Esophagus muscularis mucosa (tissue), 4 donors: ENCODE results near the gene ZNF384.

Experiments
- CTCF ChIP-seq, 3 experiments: fragments of 200-600 bp in 2 of 3; fragments of 450-650 bp in 1 of 3; sonication (generic) in 2 of 3; IDR thresholded peaks; one replicate each; pipeline ENCODE4 v1.5.1; 2017 to 2019; ENCODE audit warnings: antibody characterized with exemption in 3 of 3, mild to moderate bottlenecking in 2 of 3, moderate library complexity in 1 of 3
- EP300 ChIP-seq: sonication (generic); formaldehyde crosslinking; IDR thresholded peaks from one replicate; pipeline ENCODE4 v1.6.1; 2017; ENCODE audit warnings: antibody characterized with exemption
- POLR2A ChIP-seq: fragments of 450-650 bp; IDR thresholded peaks from one replicate; pipeline ENCODE4 v1.6.1; 2017; ENCODE audit warnings: antibody characterized with exemption, moderate library complexity, mild to moderate bottlenecking, low read depth
- POLR2AphosphoS5 ChIP-seq, 2 donors: sonication (generic); formaldehyde crosslinking; IDR thresholded peaks; one replicate each; pipeline ENCODE4 v1.6.1; 2017; ENCODE audit warnings: antibody characterized with exemption in 2 of 2

GRCh38 chr12:6685814-6686213 lies 3.4 kb downstream of the ZNF384 start:
- no peak for TF ChIP-seq CTCF (IDR thresholded peaks at IDR 0.05)
- TF ChIP-seq POLR2A = no peak
- TF ChIP-seq POLR2AphosphoS5 (IDR thresholded peaks at IDR 0.05) = no peak
- no peak for TF ChIP-seq EP300
